MM.1S (cell line): ENCODE results near the gene CSTA.

Experiments
- DNase-seq: peaks from one replicate; pipeline ENCODE4 v3.0.0-alpha.2; 2015
- H2AFZ ChIP-seq: fragments of 300-600 bp; sonication (generic); 2 replicates; pipeline ENCODE4 v1.6.0; 2016; ENCODE audit warnings: antibody characterized with exemption, low read length
- H3F3A ChIP-seq: fragments of 300-600 bp; sonication (generic); 2 replicates; pipeline ENCODE4 v1.6.1; 2016; ENCODE audit warnings: mild to moderate bottlenecking, antibody characterized with exemption, low read length, moderate library complexity, mixed read lengths; ENCODE audit not compliant: insufficient read depth
- H3K27ac ChIP-seq: fragments of 300-600 bp; sonication (generic); 2 replicates; pipeline ENCODE4 v1.5.1; 2016; ENCODE audit warnings: mild to moderate bottlenecking, low read length
- H3K27me3 ChIP-seq: fragments of 300-600 bp; sonication (generic); replicated peaks from 2 replicates; pipeline ENCODE4 v1.6.0; 2016; ENCODE audit warnings: low read length; ENCODE audit not compliant: insufficient read depth
- H3K36me3 ChIP-seq: fragments of 300-600 bp; sonication (generic); replicated peaks from 2 replicates; pipeline ENCODE4 v1.6.1; 2016; ENCODE audit warnings: mild to moderate bottlenecking, low read length, mixed read lengths; ENCODE audit not compliant: insufficient read depth
- H3K4me1 ChIP-seq: fragments of 300-600 bp; sonication (generic); 2 replicates; pipeline ENCODE4 v1.6.1; 2016; ENCODE audit warnings: low read length, mixed read lengths
- H3K4me2 ChIP-seq: fragments of 300-600 bp; sonication (generic); 2 replicates; pipeline ENCODE4 v1.6.0; 2016; ENCODE audit warnings: low read depth, low read length
- H3K4me3 ChIP-seq: fragments of 300-600 bp; sonication (generic); 2 replicates; pipeline ENCODE4 v1.5.1; 2016; ENCODE audit warnings: low read length, mixed read lengths
- H3K79me2 ChIP-seq: fragments of 300-600 bp; sonication (generic); 2 replicates; pipeline ENCODE4 v1.6.1; 2016; ENCODE audit warnings: mixed run types, low read length, mixed read lengths
- H3K9ac ChIP-seq: fragments of 300-600 bp; sonication (generic); 2 replicates; pipeline ENCODE4 v1.6.1; 2016; ENCODE audit warnings: low read length, mixed read lengths
- H3K9me2 ChIP-seq: fragments of 300-600 bp; sonication (generic); replicated peaks from 2 replicates; pipeline ENCODE4 v1.6.1; 2016; ENCODE audit warnings: mild to moderate bottlenecking, low read length, mixed read lengths; ENCODE audit not compliant: insufficient read depth
- H3K9me3 ChIP-seq: fragments of 300-600 bp; sonication (generic); replicated peaks from 2 replicates; pipeline ENCODE4 v1.6.1; 2016; ENCODE audit warnings: mild to moderate bottlenecking, low read length, mixed read lengths; ENCODE audit not compliant: insufficient read depth
- H4K20me1 ChIP-seq: fragments of 300-600 bp; sonication (generic); 2 replicates; pipeline ENCODE4 v1.6.1; 2016; ENCODE audit warnings: mild to moderate bottlenecking, low read length, moderate library complexity, mixed read lengths; ENCODE audit not compliant: insufficient read depth
- EZH2 ChIP-seq: fragments of 300-600 bp; sonication (generic); optimal IDR thresholded peaks from 2 replicates; pipeline ENCODE3; 2017; ENCODE audit warnings: low read depth, mild to moderate bottlenecking, antibody characterized with exemption, low read length, mixed read lengths
- EZH2phosphoT487 ChIP-seq: fragments of 300-600 bp; sonication (generic); IDR thresholded peaks from 2 replicates; pipeline ENCODE4 v1.6.1; 2018; ENCODE audit warnings: antibody characterized with exemption, low read length
- TF ChIP-seq, protein P1 (sequence below): fragments of 300-600 bp; sonication (generic); IDR thresholded peaks from 2 replicates; pipeline ENCODE4 v1.5.1; 2016; ENCODE audit warnings: antibody characterized with exemption, low read length, mixed read lengths

CSTA gene

DNA sequence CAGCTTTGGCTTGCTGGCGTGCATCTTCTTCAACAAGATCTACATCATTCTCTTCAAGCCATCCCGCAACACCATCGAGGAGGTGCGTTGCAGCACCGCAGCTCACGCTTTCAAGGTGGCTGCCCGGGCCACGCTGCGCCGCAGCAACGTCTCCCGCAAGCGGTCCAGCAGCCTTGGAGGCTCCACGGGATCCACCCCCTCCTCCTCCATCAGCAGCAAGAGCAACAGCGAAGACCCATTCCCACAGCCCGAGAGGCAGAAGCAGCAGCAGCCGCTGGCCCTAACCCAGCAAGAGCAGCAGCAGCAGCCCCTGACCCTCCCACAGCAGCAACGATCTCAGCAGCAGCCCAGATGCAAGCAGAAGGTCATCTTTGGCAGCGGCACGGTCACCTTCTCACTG is 40.6 kb upstream of the CSTA start:
- Histone ChIP-seq H2AFZ (no peak overlapping the region), H3K79me2 (no peaks in the 10 kb centered on the region), H3K27me3 (no peaks in the 10 kb centered on the region), H3K9me2 (no peaks in the 10 kb centered on the region), H3K27ac (no peak overlapping the region), H3K4me2 (no peak overlapping the region), H3K4me1 (no peaks in the 10 kb centered on the region), H4K20me1 (no peaks in the 10 kb centered on the region), H3K36me3 (no peaks in the 10 kb centered on the region), H3K9ac (no peak overlapping the region), H3K9me3 (no peaks in the 10 kb centered on the region), H3F3A (no peaks in the 10 kb centered on the region), H3K4me3 (no peak overlapping the region)
- no peak for DNase-seq
- TF ChIP-seq, protein P1, sequence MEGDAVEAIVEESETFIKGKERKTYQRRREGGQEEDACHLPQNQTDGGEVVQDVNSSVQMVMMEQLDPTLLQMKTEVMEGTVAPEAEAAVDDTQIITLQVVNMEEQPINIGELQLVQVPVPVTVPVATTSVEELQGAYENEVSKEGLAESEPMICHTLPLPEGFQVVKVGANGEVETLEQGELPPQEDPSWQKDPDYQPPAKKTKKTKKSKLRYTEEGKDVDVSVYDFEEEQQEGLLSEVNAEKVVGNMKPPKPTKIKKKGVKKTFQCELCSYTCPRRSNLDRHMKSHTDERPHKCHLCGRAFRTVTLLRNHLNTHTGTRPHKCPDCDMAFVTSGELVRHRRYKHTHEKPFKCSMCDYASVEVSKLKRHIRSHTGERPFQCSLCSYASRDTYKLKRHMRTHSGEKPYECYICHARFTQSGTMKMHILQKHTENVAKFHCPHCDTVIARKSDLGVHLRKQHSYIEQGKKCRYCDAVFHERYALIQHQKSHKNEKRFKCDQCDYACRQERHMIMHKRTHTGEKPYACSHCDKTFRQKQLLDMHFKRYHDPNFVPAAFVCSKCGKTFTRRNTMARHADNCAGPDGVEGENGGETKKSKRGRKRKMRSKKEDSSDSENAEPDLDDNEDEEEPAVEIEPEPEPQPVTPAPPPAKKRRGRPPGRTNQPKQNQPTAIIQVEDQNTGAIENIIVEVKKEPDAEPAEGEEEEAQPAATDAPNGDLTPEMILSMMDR = no peak
- TF ChIP-seq EZH2phosphoT487 (no peak), EZH2 (no peak)

- no peak overlapping the region for H2AFZ ChIP-seq
- H3K9me3 ChIP-seq = no peaks in the 10 kb centered on the region
- no peaks in the 10 kb centered on the region for H3K36me3 ChIP-seq
- peaks cover 5% of the 10 kb centered on the region; the same call in 1 of the 2 replicates for H3F3A ChIP-seq
- H3K9me2 ChIP-seq = no peaks in the 10 kb centered on the region
- no peak overlapping the region for H3K27ac ChIP-seq
- H4K20me1 ChIP-seq = no peaks in the 10 kb centered on the region
- no peak overlapping the region for H3K4me3 ChIP-seq
- no peaks in the 10 kb centered on the region for H3K27me3 ChIP-seq
- peaks cover 14% of the 10 kb centered on the region for H3K4me1 ChIP-seq
- no peak overlapping the region for H3K9ac ChIP-seq
- TF ChIP-seq, protein P1 = no peak
- TF ChIP-seq EZH2 = no peak
- TF ChIP-seq EZH2phosphoT487 = no peak
- no peaks in the 10 kb centered on the region for H3K79me2 ChIP-seq
- no peak for DNase-seq
- H3K4me2 ChIP-seq = no peak overlapping the region
Observed at GRCh38 chr3:122294359-122294758, 30.7 kb upstream of the CSTA start.

GRCh38 chr3:122295266-122296062 is 29.6 kb upstream of the CSTA start:
- H3K36me3 ChIP-seq = no peaks in the 10 kb centered on the region
- peak; percentile 42 for DNase-seq
- H3K27ac ChIP-seq = no peak overlapping the region
- H3K27me3 ChIP-seq = no peaks in the 10 kb centered on the region
- peaks cover 14% of the 10 kb centered on the region for H3K4me1 ChIP-seq
- H4K20me1 ChIP-seq = no peaks in the 10 kb centered on the region
- no peaks in the 10 kb centered on the region for H3K9me3 ChIP-seq
- H3K79me2 ChIP-seq = no peaks in the 10 kb centered on the region
- H3K4me3 ChIP-seq = no peak overlapping the region
- H3K4me2 ChIP-seq = peak overlapping the region; percentile 19
- H3F3A ChIP-seq = peaks cover 5% of the 10 kb centered on the region; the same call in 1 of the 2 replicates
- TF ChIP-seq EZH2 = no peak
- no peak for TF ChIP-seq EZH2phosphoT487
- TF ChIP-seq, protein P1 = no peak
- 0 out of 2 replicates have a peak overlapping the region, but pooled peaks have one; percentile 29 for H2AFZ ChIP-seq
- H3K9ac ChIP-seq = no peak overlapping the region
- no peaks in the 10 kb centered on the region for H3K9me2 ChIP-seq
